B cell (primary cell): ENCODE results near the gene NAA40. TPM values are rescaled to one million over a fixed set of nuclear protein-coding genes. Genes with fewer than 3 reads are reported as not detected.

Source experiments
- ATAC-seq: fragments of 200-7000 bp; cut with Tn5 transposase; one replicate; pipeline ENCODE4 v1.10.0; 2021; ENCODE audit warnings: low read depth, mild to moderate bottlenecking, moderate number of reproducible peaks, moderate library complexity
- CTCF ChIA-PET: fragments of 350-600 bp; sonication (Branson Sonifier 250); formaldehyde crosslinking; loops from one replicate; lab custom pipeline; 2021; ENCODE audit warnings: antibody characterized with exemption, inconsistent platforms; lab: Charles Lee
- POLR2A ChIA-PET: fragments of 350-600 bp; sonication (Branson Sonifier 250); formaldehyde crosslinking; loops from one replicate; lab custom pipeline; 2021; ENCODE audit warnings: antibody characterized with exemption; lab: Charles Lee
- DNase-seq: peaks from one replicate; pipeline ENCODE4 v3.0.0; 2013
- H2AFZ ChIP-seq: 2 replicates; pipeline ENCODE4 v1.6.1; 2012; ENCODE audit warnings: mild to moderate bottlenecking, low read depth, low read length; ENCODE audit not compliant: insufficient read depth, poor library complexity, severe bottlenecking
- H3K27ac ChIP-seq, 2 donors: 1 replicate in 1 of 2; 2 replicates in 1 of 2; pipeline ENCODE4 v1.5.1; 2012 to 2013; ENCODE audit warnings: low read length in 2 of 2, mild to moderate bottlenecking in 2 of 2, moderate library complexity in 1 of 2
- H3K27me3 ChIP-seq, 4 experiments: fragments of 200-600 bp in 1 of 4; sonication (generic) in 1 of 4; replicated peaks in 1 of 4; 1 replicate in 2 of 4; 2 replicates in 2 of 4; pipeline versions ENCODE4 v1.6.1 to v1.7.0; 2013 to 2016; ENCODE audit warnings: low read length in 3 of 4, mild to moderate bottlenecking in 2 of 4, mixed read lengths in 1 of 4, moderate library complexity in 1 of 4; ENCODE audit not compliant: insufficient read depth in 4 of 4, control insufficient read depth in 3 of 4; ENCODE audit errors: control extremely low read depth in 1 of 4
- H3K36me3 ChIP-seq, 2 experiments: replicated peaks in 1 of 2; 1 replicate in 1 of 2; 2 replicates in 1 of 2; pipeline versions ENCODE4 v1.6.1 to v1.7.1; 2013; ENCODE audit warnings: low read length in 1 of 2; ENCODE audit not compliant: insufficient read depth in 2 of 2, control insufficient read depth in 1 of 2; ENCODE audit errors: control extremely low read depth in 1 of 2, extremely low read depth in 1 of 2
- H3K4me1 ChIP-seq, 2 donors: fragments of 200-600 bp in 1 of 2; sonication (generic) in 1 of 2; 1 replicate in 1 of 2; 2 replicates in 1 of 2; pipeline versions ENCODE4 v1.5.1 to v1.6.1; 2013 to 2017; ENCODE audit warnings: low read length in 2 of 2; ENCODE audit not compliant: control insufficient read depth in 2 of 2, insufficient read depth in 2 of 2
- H3K4me2 ChIP-seq: replicated peaks from 2 replicates; pipeline ENCODE3; 2012; ENCODE audit warnings: mild to moderate bottlenecking, low read depth, low read length; ENCODE audit not compliant: poor library complexity, severe bottlenecking
- H3K4me3 ChIP-seq, 5 experiments: fragments of 200-600 bp in 1 of 5; sonication (generic) in 1 of 5; 1 replicate in 3 of 5; 2 replicates in 2 of 5; pipeline versions ENCODE4 v1.5.1 to v1.7.0; 2011 to 2016; ENCODE audit warnings: low read length in 4 of 5, mild to moderate bottlenecking in 4 of 5, low read depth in 2 of 5, control low read depth in 1 of 5, moderate library complexity in 1 of 5; ENCODE audit not compliant: insufficient read depth in 1 of 5; ENCODE audit errors: control extremely low read depth in 1 of 5, extremely low read depth in 1 of 5
- H3K79me2 ChIP-seq: fragments of 200-600 bp; sonication (generic); one replicate; pipeline ENCODE4 v1.6.0; 2016; ENCODE audit warnings: low read length; ENCODE audit not compliant: control insufficient read depth, insufficient read depth
- H3K9ac ChIP-seq: fragments of 200-600 bp; sonication (generic); 2 replicates; pipeline ENCODE4 v1.6.1; 2017; ENCODE audit warnings: mild to moderate bottlenecking, low read length, moderate library complexity
- H3K9me3 ChIP-seq, 3 donors: one replicate each; pipeline versions ENCODE4 v1.6.1 to v1.7.1; 2013; ENCODE audit warnings: low read length in 2 of 3; ENCODE audit not compliant: control insufficient read depth in 2 of 3, insufficient read depth in 1 of 3; ENCODE audit errors: control extremely low read depth in 1 of 3
- H4K20me1 ChIP-seq: 2 replicates; pipeline ENCODE4 v1.6.0; 2012; ENCODE audit warnings: mild to moderate bottlenecking, low read length; ENCODE audit not compliant: insufficient read depth, control insufficient read depth, poor library complexity, severe bottlenecking
- H3K27ac Mint-ChIP-seq: one replicate; pipeline ENCODE4 v1.8.0; 2021; ENCODE audit warnings: mixed read lengths
- H3K27me3 Mint-ChIP-seq: one replicate; pipeline ENCODE4 v1.8.0; 2021; ENCODE audit warnings: mixed read lengths
- H3K4me1 Mint-ChIP-seq: one replicate; pipeline ENCODE4 v1.8.0; 2021; ENCODE audit warnings: mixed read lengths
- H3K4me3 Mint-ChIP-seq: one replicate; pipeline ENCODE4 v1.8.0; 2021; ENCODE audit warnings: mixed read lengths
- H3K9me3 Mint-ChIP-seq: one replicate; pipeline ENCODE4 v1.8.0; 2022; ENCODE audit warnings: mixed read lengths; ENCODE audit not compliant: insufficient read depth
- EZH2 ChIP-seq: IDR thresholded peaks from 2 replicates; pipeline ENCODE4 v1.6.1; 2012; ENCODE audit warnings: borderline replicate concordance, low read depth, mild to moderate bottlenecking, moderate library complexity, low read length; ENCODE audit not compliant: insufficient read depth, poor library complexity, severe bottlenecking
- WGBS: methylation state at CpG from one replicate; pipeline ENCODE4 v1.1.5; 2013; ENCODE audit warnings: missing lambda C conversion rate; ENCODE audit not compliant: insufficient coverage; 5-methylcytosine and 5-hydroxymethylcytosine counted together
- intact Hi-C: fragments of 100-400 bp; cut with micrococcal nuclease; formaldehyde crosslinking; loops from one replicate; pipeline ENCODE4 v1.10.0; 2022
- polyA plus RNA-seq: library from polyadenylated mRNA; depleted of rRNA; stranded (reverse); fragments of >200 nt; gene quantifications from 2 replicates; pipeline ENCODE4 v1.2.3, GENCODE V29; 2012
- total RNA-seq, 2 donors: library from RNA; stranded (reverse); fragments of 120-200 nt in 1 of 2; gene quantifications; 1 replicate in 1 of 2; 2 replicates in 1 of 2; pipeline versions ENCODE4 v1.2.3 to v1.2.4, GENCODE V29; 2013 to 2022
- TF ChIP-seq, protein P1 (sequence below): fragments of 200-600 bp; IDR thresholded peaks from one replicate; pipeline ENCODE4 v1.8.0; 2022; ENCODE audit warnings: antibody characterized with exemption, mild to moderate bottlenecking

Gene NAA40
- total and polyA plus RNA-seq, 2 donors (not counting 1 experiment from before 2014, with no cell fraction given): 41.3 to 47.7 TPM

DNA sequence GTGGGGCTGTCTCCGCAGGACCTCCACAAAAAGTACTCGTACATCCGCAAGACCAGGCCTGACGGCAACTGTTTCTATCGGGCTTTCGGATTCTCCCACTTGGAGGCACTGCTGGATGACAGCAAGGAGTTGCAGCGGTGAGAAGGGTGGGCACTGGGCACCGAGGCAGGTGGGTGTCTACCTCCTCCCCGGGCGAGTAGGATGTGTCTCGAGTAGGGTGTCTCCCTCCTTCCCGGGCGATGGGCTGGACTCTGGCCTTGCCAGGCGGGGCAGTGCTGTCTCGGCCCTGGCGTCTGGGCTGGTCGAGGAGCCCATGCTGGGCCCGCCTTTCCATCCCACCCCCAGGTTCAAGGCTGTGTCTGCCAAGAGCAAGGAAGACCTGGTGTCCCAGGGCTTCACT, 57.7 kb downstream of the NAA40 start:
- Histone ChIP-seq H3K27ac (no peak overlapping the region), H3K27me3 (peaks cover 0 to 9% (median 3%) of the 10 kb centered on the region in 4 experiments), H3K4me2 (no peak overlapping the region), H4K20me1 (peaks cover 71% of the 10 kb centered on the region), H3K4me1 (peaks cover 21 to 26% of the 10 kb centered on the region in 2 donors), H3K9ac (no peak overlapping the region), H2AFZ (no peak overlapping the region), H3K36me3 (peaks cover 1 to 34% of the 10 kb centered on the region in 2 experiments), H3K9me3 (no peaks in the 10 kb centered on the region), H3K79me2 (peaks cover 5% of the 10 kb centered on the region), H3K4me3 (no peak overlapping the region)
- intact Hi-C loops: no loop called here
- ATAC-seq: no peak
- CTCF ChIA-PET: no interaction called here
- POLR2A ChIA-PET: no interaction called here
- TF ChIP-seq, protein P1, sequence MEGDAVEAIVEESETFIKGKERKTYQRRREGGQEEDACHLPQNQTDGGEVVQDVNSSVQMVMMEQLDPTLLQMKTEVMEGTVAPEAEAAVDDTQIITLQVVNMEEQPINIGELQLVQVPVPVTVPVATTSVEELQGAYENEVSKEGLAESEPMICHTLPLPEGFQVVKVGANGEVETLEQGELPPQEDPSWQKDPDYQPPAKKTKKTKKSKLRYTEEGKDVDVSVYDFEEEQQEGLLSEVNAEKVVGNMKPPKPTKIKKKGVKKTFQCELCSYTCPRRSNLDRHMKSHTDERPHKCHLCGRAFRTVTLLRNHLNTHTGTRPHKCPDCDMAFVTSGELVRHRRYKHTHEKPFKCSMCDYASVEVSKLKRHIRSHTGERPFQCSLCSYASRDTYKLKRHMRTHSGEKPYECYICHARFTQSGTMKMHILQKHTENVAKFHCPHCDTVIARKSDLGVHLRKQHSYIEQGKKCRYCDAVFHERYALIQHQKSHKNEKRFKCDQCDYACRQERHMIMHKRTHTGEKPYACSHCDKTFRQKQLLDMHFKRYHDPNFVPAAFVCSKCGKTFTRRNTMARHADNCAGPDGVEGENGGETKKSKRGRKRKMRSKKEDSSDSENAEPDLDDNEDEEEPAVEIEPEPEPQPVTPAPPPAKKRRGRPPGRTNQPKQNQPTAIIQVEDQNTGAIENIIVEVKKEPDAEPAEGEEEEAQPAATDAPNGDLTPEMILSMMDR: no peak
- peaks cover 17% of the 10 kb centered on the region for H3K4me1 Mint-ChIP-seq
- DNase-seq: no peak
- H3K9me3 Mint-ChIP-seq: no peaks in the 10 kb centered on the region
- H3K27ac Mint-ChIP-seq: no peak overlapping the region
- H3K4me3 Mint-ChIP-seq: no peak overlapping the region
- WGBS: 96% methylated on average over 11 of the region's 18 CpGs
- no peaks in the 10 kb centered on the region for H3K27me3 Mint-ChIP-seq

DNA sequence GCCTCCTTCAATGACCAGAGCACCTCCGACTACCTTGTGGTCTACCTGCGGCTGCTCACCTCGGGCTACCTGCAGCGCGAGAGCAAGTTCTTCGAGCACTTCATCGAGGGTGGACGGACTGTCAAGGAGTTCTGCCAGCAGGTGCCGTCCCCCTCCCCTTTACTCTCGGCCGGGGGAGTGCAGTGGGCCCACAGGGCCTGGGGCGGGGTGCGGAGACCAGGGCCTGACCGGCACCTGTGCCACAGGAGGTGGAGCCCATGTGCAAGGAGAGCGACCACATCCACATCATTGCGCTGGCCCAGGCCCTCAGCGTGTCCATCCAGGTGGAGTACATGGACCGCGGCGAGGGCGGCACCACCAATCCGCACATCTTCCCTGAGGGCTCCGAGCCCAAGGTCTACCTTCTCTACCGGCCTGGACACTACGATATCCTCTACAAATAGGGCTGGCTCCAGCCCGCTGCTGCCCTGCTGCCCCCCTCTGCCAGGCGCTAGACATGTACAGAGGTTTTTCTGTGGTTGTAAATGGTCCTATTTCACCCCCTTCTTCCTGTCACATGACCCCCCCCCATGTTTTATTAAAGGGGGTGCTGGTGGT, 58.4 kb downstream of the NAA40 start:
- no peak overlapping the region for H3K27ac ChIP-seq
- peaks cover 0 to 31% of the 10 kb centered on the region in 2 experiments for H3K36me3 ChIP-seq
- no peak overlapping the region for H3K4me2 ChIP-seq
- peaks cover 0 to 9% (median 3%) of the 10 kb centered on the region in 4 experiments for H3K27me3 ChIP-seq
- intact Hi-C loops: no loop called here
- 96% methylated on average over 22 of the region's 27 CpGs for WGBS
- CTCF ChIA-PET: interaction anchor here (1.3 kb wide), 1 partner anchor 308 kb away, joined by 3 read pairs; no protein-coding TSS in a partner anchor
- Mint-ChIP-seq H3K9me3 (no peaks in the 10 kb centered on the region), H3K27ac (no peak overlapping the region), H3K27me3 (peaks cover 4% of the 10 kb centered on the region), H3K4me3 (no peak overlapping the region), H3K4me1 (peaks cover 17% of the 10 kb centered on the region)
- POLR2A ChIA-PET: no interaction called here
- H3K9me3 ChIP-seq: no peaks in the 10 kb centered on the region
- H3K79me2 ChIP-seq: no peaks in the 10 kb centered on the region
- H3K4me1 ChIP-seq: peaks cover 21 to 26% of the 10 kb centered on the region in 2 donors
- ATAC-seq (no peak), DNase-seq (no peak)
- no peak overlapping the region for H3K9ac ChIP-seq
- H2AFZ ChIP-seq: no peak overlapping the region
- no peak for TF ChIP-seq EZH2
- H4K20me1 ChIP-seq: peaks cover 66% of the 10 kb centered on the region
- H3K4me3 ChIP-seq: no peak overlapping the region
